ENCODE measurements around the gene COPS6.

- TF ChIP-seq EP300 (IDR thresholded peaks at IDR 0.05; ENCODE audit: borderline replicate concordance in 1 of 2, low read depth in 1 of 2, low read length in 1 of 2) (no peak), GABPA (IDR thresholded peaks at IDR 0.05; ENCODE audit: low read depth) (no peak), ELF1 (IDR thresholded peaks at IDR 0.05) (no peak), POLR2AphosphoS5 (IDR thresholded peaks at IDR 0.05; ENCODE audit: low read depth, low read length) (no peak), SIN3A (IDR thresholded peaks at IDR 0.05; ENCODE audit: borderline replicate concordance, low read depth, low read length) (no peak)
Measured at GRCh38 chr7:100132126-100132525, 43.4 kb downstream of the COPS6 start.

Measured in SK-N-SH (cell line).